SH-SY5Y (cell line): ENCODE data around the gene PGAM4.

ENCODE experiments used
- GATA2 ChIP-seq: IDR thresholded peaks from 2 replicates; pipeline ENCODE4 v1.6.1; 2011; ENCODE audit warnings: mild to moderate bottlenecking, low read depth, low read length
- GATA3 ChIP-seq: IDR thresholded peaks from 2 replicates; pipeline ENCODE4 v1.6.1; 2011; ENCODE audit warnings: low read depth, mild to moderate bottlenecking, low read length, moderate library complexity

DNA sequence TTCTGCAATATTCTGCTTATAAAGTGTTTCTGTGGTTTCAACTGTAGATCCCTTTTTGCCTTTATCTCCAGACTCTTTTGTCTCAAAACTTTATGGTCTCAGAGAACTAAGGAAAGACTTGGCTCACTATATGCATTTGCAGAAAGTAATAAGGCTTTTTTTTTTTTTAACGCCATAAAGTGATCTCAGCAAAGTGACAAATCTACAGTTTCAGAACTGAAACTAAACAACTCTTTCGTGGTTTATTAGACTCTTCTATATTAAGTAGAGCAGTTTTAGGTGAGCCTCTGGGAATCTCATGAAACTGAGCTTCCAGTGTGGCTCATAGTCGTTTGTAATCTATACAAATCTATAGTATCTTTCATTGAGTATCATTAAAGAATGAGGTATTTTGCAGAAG lies 43.7 kb downstream of the PGAM4 start:
- no peak for TF ChIP-seq GATA2
- no peak for TF ChIP-seq GATA3
